Measurements from ENCODE around the gene DMRT1.
"Not testable (repeated sequence)": the region's sequence is repeated elsewhere in the genome, so short reads cannot be mapped to it uniquely, and the experiment has no call there.

The DMRT1 gene

GRCh38 chr9:860706-861105 lies 19.2 kb downstream of the DMRT1 start:
- no peak for FAIRE-seq

GRCh38 chr9:861525-861924 lies 20.0 kb downstream of the DMRT1 start:
- FAIRE-seq: not testable (repeated sequence)

GRCh38 chr9:875119-875962 lies 33.8 kb downstream of the DMRT1 start:
- no peak for FAIRE-seq

GRCh38 chr9:876425-876824 lies 34.9 kb downstream of the DMRT1 start:
- FAIRE-seq: no peak

- no peak for FAIRE-seq
Observed at GRCh38 chr9:878239-878638, 36.7 kb downstream of the DMRT1 start.

- no peak for FAIRE-seq
Observed at GRCh38 chr9:880725-881124, 39.2 kb downstream of the DMRT1 start.

- no peak for FAIRE-seq
Observed at GRCh38 chr9:882416-882924, 41.0 kb downstream of the DMRT1 start.

- no peak for FAIRE-seq
Observed at GRCh38 chr9:883011-883410, 41.5 kb downstream of the DMRT1 start.

GRCh38 chr9:886886-887285 lies 45.4 kb downstream of the DMRT1 start:
- FAIRE-seq: no peak

GRCh38 chr9:892123-892522 lies 50.6 kb downstream of the DMRT1 start:
- no peak for FAIRE-seq

- no peak for FAIRE-seq
Observed at GRCh38 chr9:893115-893514, 51.6 kb downstream of the DMRT1 start.

- peak; percentile 14 for FAIRE-seq
Observed at GRCh38 chr9:893843-894420, 52.4 kb downstream of the DMRT1 start.

- FAIRE-seq: no peak
Observed at GRCh38 chr9:899440-900184, 58.1 kb downstream of the DMRT1 start.

- FAIRE-seq: no peak
Observed at GRCh38 chr9:903886-904285, 62.4 kb downstream of the DMRT1 start.

GRCh38 chr9:905906-906305 lies 64.4 kb downstream of the DMRT1 start:
- FAIRE-seq: no peak

GRCh38 chr9:908536-909205 lies 67.2 kb downstream of the DMRT1 start:
- no peak for FAIRE-seq

- FAIRE-seq: no peak
Observed at GRCh38 chr9:911005-911404, 69.5 kb downstream of the DMRT1 start.

GRCh38 chr9:912776-913175 lies 71.3 kb downstream of the DMRT1 start:
- no peak for FAIRE-seq

- FAIRE-seq: not testable (repeated sequence)
Observed at GRCh38 chr9:913526-913925, 72.0 kb downstream of the DMRT1 start.

- no peak for FAIRE-seq
Observed at GRCh38 chr9:917730-918129, 76.2 kb downstream of the DMRT1 start.

- FAIRE-seq: no peak
Observed at GRCh38 chr9:920927-921326, 79.4 kb downstream of the DMRT1 start.

GRCh38 chr9:922171-922570 lies 80.7 kb downstream of the DMRT1 start:
- no peak for FAIRE-seq

- FAIRE-seq: no peak
Observed at GRCh38 chr9:922731-923130, 81.2 kb downstream of the DMRT1 start.
